HepG2 (cell line): Measurements from ENCODE around the gene MAP1LC3B. TPM values are rescaled to one million over a fixed set of nuclear protein-coding genes. Genes with fewer than 3 reads are reported as not detected.

Experiments
- CBX1 ChIP-seq: IDR thresholded peaks from one replicate; pipeline ENCODE4 v1.6.1; 2016; ENCODE audit warnings: antibody characterized with exemption, low read depth
- FOXO1 ChIP-seq: sonication (generic); formaldehyde crosslinking; IDR thresholded peaks from 2 replicates; pipeline ENCODE4 v1.4.0; 2020; ENCODE audit warnings: missing genetic modification reagents
- KDM5A ChIP-seq: fragments of 200-600 bp; sonication (generic); IDR thresholded peaks from 2 replicates; pipeline ENCODE4 v1.7.0; 2018; ENCODE audit warnings: antibody characterized with exemption, mild to moderate bottlenecking, low read length, borderline replicate concordance
- NCOR1 ChIP-seq: fragments of 200-600 bp; sonication (generic); IDR thresholded peaks from 2 replicates; pipeline ENCODE4 v1.7.0; 2017; ENCODE audit warnings: antibody characterized with exemption, low read length, borderline replicate concordance
- POLR2G ChIP-seq: fragments of 200-400 bp; formaldehyde crosslinking; IDR thresholded peaks from 2 replicates; pipeline ENCODE4 v1.6.1; 2018; ENCODE audit warnings: mild to moderate bottlenecking, low read depth, low read length, moderate library complexity
- SIN3A ChIP-seq: IDR thresholded peaks from 2 replicates; pipeline ENCODE4 v1.6.1; 2011; ENCODE audit warnings: low read depth, mild to moderate bottlenecking, control low read depth, low read length, borderline replicate concordance
- ZKSCAN8 ChIP-seq: IDR thresholded peaks from 2 replicates; pipeline ENCODE4 v1.6.1; 2016; ENCODE audit warnings: borderline replicate concordance, missing genetic modification reagents, missing compliant biosample characterization
- ZNF564 ChIP-seq: sonication (generic); formaldehyde crosslinking; IDR thresholded peaks from 2 replicates; pipeline ENCODE4 v1.8.1; 2023; ENCODE audit warnings: mild to moderate bottlenecking, missing genetic modification reagents
- polyA plus RNA-seq, 8 experiments: library from polyadenylated mRNA; depleted of rRNA in 3 of 8; stranded (reverse) in 7 of 8; unstranded in 1 of 8; fragments of >200 nt; fragmentation: Illumina TruSeq in 4 of 8; extraction: Trizol in 4 of 8; gene quantifications; 2 replicates each; pipeline versions ENCODE4 v1.2.1 to v1.2.3, GENCODE V29; 2011 to 2016; ENCODE audit warnings: low read depth in 4 of 8, missing spikeins in 1 of 8, mixed read lengths in 1 of 8; ENCODE audit not compliant: insufficient read depth in 1 of 8
- total RNA-seq, 5 experiments: library from RNA; depleted of rRNA; stranded (reverse); fragments of >200 nt; fragmentation: Illumina TruSeq; extraction: Trizol; gene quantifications; 2 replicates each; pipeline ENCODE4 v1.2.3, GENCODE V29; 2016; ENCODE audit warnings: low read depth in 1 of 5
- TF ChIP-seq, protein P1 (sequence below): IDR thresholded peaks from 2 replicates; pipeline ENCODE4 v1.6.1; 2016; ENCODE audit warnings: mild to moderate bottlenecking
- TF ChIP-seq, protein P2 (sequence below): sonication (generic); formaldehyde crosslinking; IDR thresholded peaks from 2 replicates; pipeline ENCODE4 v1.9.0; 2021; ENCODE audit warnings: missing genetic modification reagents, mild to moderate bottlenecking, borderline replicate concordance
- TF ChIP-seq, protein P3 (sequence below): sonication (generic); formaldehyde crosslinking; IDR thresholded peaks from 2 replicates; pipeline ENCODE4 v1.9.0; 2021; ENCODE audit warnings: missing genetic modification reagents, borderline replicate concordance
- TF ChIP-seq, protein P4 (sequence below): sonication (generic); formaldehyde crosslinking; IDR thresholded peaks from 2 replicates; pipeline ENCODE4 v1.4.0; 2020; ENCODE audit warnings: missing genetic modification reagents
- TF ChIP-seq, protein P5 (sequence below): sonication (generic); formaldehyde crosslinking; IDR thresholded peaks from 2 replicates; pipeline ENCODE4 v1.5.0; 2020; ENCODE audit warnings: mild to moderate bottlenecking, missing genetic modification reagents, borderline replicate concordance
- TF ChIP-seq, protein P6 (sequence below): sonication (generic); formaldehyde crosslinking; IDR thresholded peaks from 2 replicates; pipeline ENCODE4 v1.5.0; 2020; ENCODE audit warnings: missing genetic modification reagents

MAP1LC3B gene
- total and polyA plus RNA-seq, 2 of the 13 experiments (the other 11 are each of a cell fraction or from before 2014, with no cell fraction given) = 15.7 to 37.4 TPM

DNA sequence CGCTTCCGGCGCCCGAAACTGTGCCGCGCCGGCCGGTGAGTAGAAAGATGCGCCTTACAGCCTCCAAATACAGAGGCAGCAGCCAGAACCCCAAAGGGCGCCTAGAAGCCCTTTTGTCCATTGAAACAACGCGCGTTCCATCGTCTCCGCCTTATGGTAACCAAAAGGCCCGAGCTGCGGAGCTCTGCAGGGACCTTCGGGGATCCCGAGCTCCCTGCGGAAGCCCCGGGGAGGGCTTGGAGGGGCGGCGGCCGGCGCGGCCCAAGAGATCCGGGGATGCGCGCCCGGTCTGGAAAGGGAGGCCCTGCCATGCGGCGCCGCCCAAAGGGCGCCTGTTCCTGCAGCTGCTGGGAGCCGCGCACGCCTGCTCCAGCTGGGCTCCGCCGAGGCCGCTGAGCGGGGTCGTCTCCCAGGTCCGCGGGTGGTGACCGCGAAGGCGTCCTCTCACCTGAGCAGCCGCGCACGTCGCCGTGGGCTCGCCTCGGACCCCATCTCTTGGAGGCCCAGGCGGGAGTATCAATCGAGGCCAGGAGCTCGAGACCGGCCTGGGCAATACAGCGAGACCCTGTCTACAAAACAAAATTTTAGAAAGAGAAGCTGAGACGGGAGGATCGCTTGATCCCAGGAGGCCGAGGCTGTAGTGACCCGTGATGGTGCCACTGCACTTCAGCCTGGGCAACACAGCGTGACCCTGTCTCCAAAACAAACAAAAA, 7.8 kb upstream of the MAP1LC3B start (continued):
- TF ChIP-seq NCOR1 (no peak), KDM5A (peak; percentile 59; the same call in 1 of the 2 replicates), ZKSCAN8 (CRISPR knock-in tag) (0 out of 2 replicates have a peak, but pooled peaks have one; percentile 82), ZNF564 (peak; percentile 94), SIN3A (peak; percentile 79; the same call in 1 of the 2 replicates), CBX1 (no peak), FOXO1 (CRISPR knock-in tag) (peak; percentile 64), POLR2G (peak; percentile 85)
- TF ChIP-seq, protein P1, sequence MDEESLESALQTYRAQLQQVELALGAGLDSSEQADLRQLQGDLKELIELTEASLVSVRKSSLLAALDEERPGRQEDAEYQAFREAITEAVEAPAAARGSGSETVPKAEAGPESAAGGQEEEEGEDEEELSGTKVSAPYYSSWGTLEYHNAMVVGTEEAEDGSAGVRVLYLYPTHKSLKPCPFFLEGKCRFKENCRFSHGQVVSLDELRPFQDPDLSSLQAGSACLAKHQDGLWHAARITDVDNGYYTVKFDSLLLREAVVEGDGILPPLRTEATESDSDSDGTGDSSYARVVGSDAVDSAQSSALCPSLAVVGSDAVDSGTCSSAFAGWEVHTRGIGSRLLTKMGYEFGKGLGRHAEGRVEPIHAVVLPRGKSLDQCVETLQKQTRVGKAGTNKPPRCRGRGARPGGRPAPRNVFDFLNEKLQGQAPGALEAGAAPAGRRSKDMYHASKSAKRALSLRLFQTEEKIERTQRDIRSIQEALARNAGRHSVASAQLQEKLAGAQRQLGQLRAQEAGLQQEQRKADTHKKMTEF (CRISPR knock-in tag) = peak; percentile 85
- TF ChIP-seq, protein P2, sequence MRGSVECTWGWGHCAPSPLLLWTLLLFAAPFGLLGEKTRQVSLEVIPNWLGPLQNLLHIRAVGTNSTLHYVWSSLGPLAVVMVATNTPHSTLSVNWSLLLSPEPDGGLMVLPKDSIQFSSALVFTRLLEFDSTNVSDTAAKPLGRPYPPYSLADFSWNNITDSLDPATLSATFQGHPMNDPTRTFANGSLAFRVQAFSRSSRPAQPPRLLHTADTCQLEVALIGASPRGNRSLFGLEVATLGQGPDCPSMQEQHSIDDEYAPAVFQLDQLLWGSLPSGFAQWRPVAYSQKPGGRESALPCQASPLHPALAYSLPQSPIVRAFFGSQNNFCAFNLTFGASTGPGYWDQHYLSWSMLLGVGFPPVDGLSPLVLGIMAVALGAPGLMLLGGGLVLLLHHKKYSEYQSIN = no peak
- TF ChIP-seq, protein P3, sequence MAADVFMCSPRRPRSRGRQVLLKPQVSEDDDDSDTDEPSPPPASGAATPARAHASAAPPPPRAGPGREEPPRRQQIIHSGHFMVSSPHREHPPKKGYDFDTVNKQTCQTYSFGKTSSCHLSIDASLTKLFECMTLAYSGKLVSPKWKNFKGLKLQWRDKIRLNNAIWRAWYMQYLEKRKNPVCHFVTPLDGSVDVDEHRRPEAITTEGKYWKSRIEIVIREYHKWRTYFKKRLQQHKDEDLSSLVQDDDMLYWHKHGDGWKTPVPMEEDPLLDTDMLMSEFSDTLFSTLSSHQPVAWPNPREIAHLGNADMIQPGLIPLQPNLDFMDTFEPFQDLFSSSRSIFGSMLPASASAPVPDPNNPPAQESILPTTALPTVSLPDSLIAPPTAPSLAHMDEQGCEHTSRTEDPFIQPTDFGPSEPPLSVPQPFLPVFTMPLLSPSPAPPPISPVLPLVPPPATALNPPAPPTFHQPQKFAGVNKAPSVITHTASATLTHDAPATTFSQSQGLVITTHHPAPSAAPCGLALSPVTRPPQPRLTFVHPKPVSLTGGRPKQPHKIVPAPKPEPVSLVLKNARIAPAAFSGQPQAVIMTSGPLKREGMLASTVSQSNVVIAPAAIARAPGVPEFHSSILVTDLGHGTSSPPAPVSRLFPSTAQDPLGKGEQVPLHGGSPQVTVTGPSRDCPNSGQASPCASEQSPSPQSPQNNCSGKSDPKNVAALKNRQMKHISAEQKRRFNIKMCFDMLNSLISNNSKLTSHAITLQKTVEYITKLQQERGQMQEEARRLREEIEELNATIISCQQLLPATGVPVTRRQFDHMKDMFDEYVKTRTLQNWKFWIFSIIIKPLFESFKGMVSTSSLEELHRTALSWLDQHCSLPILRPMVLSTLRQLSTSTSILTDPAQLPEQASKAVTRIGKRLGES (CRISPR knock-in tag) = no peak
- TF ChIP-seq, protein P4, sequence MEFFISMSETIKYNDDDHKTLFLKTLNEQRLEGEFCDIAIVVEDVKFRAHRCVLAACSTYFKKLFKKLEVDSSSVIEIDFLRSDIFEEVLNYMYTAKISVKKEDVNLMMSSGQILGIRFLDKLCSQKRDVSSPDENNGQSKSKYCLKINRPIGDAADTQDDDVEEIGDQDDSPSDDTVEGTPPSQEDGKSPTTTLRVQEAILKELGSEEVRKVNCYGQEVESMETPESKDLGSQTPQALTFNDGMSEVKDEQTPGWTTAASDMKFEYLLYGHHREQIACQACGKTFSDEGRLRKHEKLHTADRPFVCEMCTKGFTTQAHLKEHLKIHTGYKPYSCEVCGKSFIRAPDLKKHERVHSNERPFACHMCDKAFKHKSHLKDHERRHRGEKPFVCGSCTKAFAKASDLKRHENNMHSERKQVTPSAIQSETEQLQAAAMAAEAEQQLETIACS (CRISPR knock-in tag) = peak; percentile 60
- TF ChIP-seq, protein P5, sequence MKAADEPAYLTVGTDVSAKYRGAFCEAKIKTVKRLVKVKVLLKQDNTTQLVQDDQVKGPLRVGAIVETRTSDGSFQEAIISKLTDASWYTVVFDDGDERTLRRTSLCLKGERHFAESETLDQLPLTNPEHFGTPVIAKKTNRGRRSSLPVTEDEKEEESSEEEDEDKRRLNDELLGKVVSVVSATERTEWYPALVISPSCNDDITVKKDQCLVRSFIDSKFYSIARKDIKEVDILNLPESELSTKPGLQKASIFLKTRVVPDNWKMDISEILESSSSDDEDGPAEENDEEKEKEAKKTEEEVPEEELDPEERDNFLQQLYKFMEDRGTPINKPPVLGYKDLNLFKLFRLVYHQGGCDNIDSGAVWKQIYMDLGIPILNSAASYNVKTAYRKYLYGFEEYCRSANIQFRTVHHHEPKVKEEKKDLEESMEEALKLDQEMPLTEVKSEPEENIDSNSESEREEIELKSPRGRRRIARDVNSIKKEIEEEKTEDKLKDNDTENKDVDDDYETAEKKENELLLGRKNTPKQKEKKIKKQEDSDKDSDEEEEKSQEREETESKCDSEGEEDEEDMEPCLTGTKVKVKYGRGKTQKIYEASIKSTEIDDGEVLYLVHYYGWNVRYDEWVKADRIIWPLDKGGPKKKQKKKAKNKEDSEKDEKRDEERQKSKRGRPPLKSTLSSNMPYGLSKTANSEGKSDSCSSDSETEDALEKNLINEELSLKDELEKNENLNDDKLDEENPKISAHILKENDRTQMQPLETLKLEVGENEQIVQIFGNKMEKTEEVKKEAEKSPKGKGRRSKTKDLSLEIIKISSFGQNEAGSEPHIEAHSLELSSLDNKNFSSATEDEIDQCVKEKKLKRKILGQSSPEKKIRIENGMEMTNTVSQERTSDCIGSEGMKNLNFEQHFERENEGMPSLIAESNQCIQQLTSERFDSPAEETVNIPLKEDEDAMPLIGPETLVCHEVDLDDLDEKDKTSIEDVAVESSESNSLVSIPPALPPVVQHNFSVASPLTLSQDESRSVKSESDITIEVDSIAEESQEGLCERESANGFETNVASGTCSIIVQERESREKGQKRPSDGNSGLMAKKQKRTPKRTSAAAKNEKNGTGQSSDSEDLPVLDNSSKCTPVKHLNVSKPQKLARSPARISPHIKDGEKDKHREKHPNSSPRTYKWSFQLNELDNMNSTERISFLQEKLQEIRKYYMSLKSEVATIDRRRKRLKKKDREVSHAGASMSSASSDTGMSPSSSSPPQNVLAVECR (CRISPR knock-in tag) = peak; percentile 90
- TF ChIP-seq, protein P6, sequence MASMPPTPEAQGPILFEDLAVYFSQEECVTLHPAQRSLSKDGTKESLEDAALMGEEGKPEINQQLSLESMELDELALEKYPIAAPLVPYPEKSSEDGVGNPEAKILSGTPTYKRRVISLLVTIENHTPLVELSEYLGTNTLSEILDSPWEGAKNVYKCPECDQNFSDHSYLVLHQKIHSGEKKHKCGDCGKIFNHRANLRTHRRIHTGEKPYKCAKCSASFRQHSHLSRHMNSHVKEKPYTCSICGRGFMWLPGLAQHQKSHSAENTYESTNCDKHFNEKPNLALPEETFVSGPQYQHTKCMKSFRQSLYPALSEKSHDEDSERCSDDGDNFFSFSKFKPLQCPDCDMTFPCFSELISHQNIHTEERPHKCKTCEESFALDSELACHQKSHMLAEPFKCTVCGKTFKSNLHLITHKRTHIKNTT = no peak
